Endothelial cell of umbilical vein (primary cell): ENCODE measurements around the gene EFTUD2. TPM values are rescaled to one million over a fixed set of nuclear protein-coding genes. Genes with fewer than 3 reads are reported as not detected.

Source experiments
- BruUV-seq: library from RNA; stranded (reverse); fragments of 400-500 nt; replicated peaks from 2 replicates; lab custom pipeline; 2021; lab: Mats Ljungman, UMichigan
- CTCF ChIA-PET: fragments of 300-600, 350-600 bp; sonication (Branson Sonifier 250); formaldehyde crosslinking; loops from one replicate; lab custom pipeline; 2021; ENCODE audit warnings: antibody characterized with exemption, inconsistent platforms; lab: Charles Lee
- POLR2A ChIA-PET: fragments of 300-600, 350-600 bp; sonication (Branson Sonifier 250); formaldehyde crosslinking; loops from one replicate; lab custom pipeline; 2021; ENCODE audit warnings: antibody characterized with exemption, inconsistent platforms; lab: Charles Lee
- DNase-seq: peaks from one replicate; pipeline ENCODE4 v3.0.0-alpha.2; 2011; ENCODE audit warnings: low read depth, low spot score
- FAIRE-seq: peaks from 2 replicates; lab custom pipeline; 2011; peaks lifted over from hg19 to GRCh38; lab: Jason Lieb, UNC
- H2AFZ ChIP-seq: 2 replicates; pipeline ENCODE4 v1.6.0; 2012; ENCODE audit warnings: low read depth, low read length, control low read depth, inconsistent platforms
- H3K27ac ChIP-seq: 2 replicates; pipeline ENCODE4 v1.5.1; 2011; ENCODE audit warnings: low read depth, mild to moderate bottlenecking, control low read depth, low read length, moderate library complexity; ENCODE audit not compliant: insufficient read depth
- H3K27me3 ChIP-seq, 2 experiments: 2 replicates each; pipeline versions ENCODE4 v1.6.0 to v1.6.1; 2011; ENCODE audit warnings: low read length in 2 of 2, mixed read lengths in 1 of 2; ENCODE audit not compliant: control insufficient read depth in 2 of 2, insufficient read depth in 2 of 2
- H3K36me3 ChIP-seq, 2 experiments: 2 replicates in 1 of 2; 3 replicates in 1 of 2; pipeline ENCODE4 v1.5.1; 2011; ENCODE audit warnings: low read length in 2 of 2, mild to moderate bottlenecking in 1 of 2, moderate library complexity in 1 of 2; ENCODE audit not compliant: control insufficient read depth in 2 of 2, insufficient read depth in 2 of 2; ENCODE audit errors: extremely low read depth in 1 of 2
- H3K4me1 ChIP-seq: 3 replicates; pipeline ENCODE4 v1.5.1; 2011; ENCODE audit warnings: mild to moderate bottlenecking, low read length; ENCODE audit not compliant: control insufficient read depth, insufficient read depth; ENCODE audit errors: extremely low read depth
- H3K4me2 ChIP-seq: 2 replicates; pipeline ENCODE4 v1.6.1; 2011; ENCODE audit warnings: low read length, control low read depth, mixed read lengths; ENCODE audit not compliant: insufficient read depth
- H3K4me3 ChIP-seq, 3 experiments: fragments of 200-600 bp in 1 of 3; sonication (generic), shearing (Covaris generic) in 1 of 3; replicated peaks in 1 of 3; 2 replicates each; pipeline ENCODE4 v1.5.1; 2011 to 2016; ENCODE audit warnings: control low read depth in 3 of 3, low read length in 3 of 3, mild to moderate bottlenecking in 2 of 3, inconsistent platforms in 1 of 3, low read depth in 1 of 3, moderate library complexity in 1 of 3; ENCODE audit not compliant: insufficient read depth in 1 of 3
- H3K79me2 ChIP-seq: 2 replicates; pipeline ENCODE4 v1.6.0; 2012; ENCODE audit warnings: low read length, inconsistent platforms; ENCODE audit not compliant: control insufficient read depth, insufficient read depth
- H3K9ac ChIP-seq: replicated peaks from 2 replicates; pipeline ENCODE3; 2011; ENCODE audit warnings: low read length, control low read depth; ENCODE audit not compliant: insufficient read depth; ENCODE audit errors: extremely low read depth
- H3K9me1 ChIP-seq: replicated peaks from 3 replicates; pipeline ENCODE4 v1.6.0; 2011; ENCODE audit warnings: mild to moderate bottlenecking, low read length; ENCODE audit not compliant: control insufficient read depth, insufficient read depth; ENCODE audit errors: extremely low read depth
- H3K9me3 ChIP-seq: replicated peaks from 2 replicates; pipeline ENCODE4 v1.5.1; 2012; ENCODE audit warnings: low read length, inconsistent platforms; ENCODE audit not compliant: control insufficient read depth, insufficient read depth
- H4K20me1 ChIP-seq: replicated peaks from 2 replicates; pipeline ENCODE3; 2011; ENCODE audit warnings: mild to moderate bottlenecking, low read length; ENCODE audit not compliant: control insufficient read depth, insufficient read depth; ENCODE audit errors: extremely low read depth
- EZH2 ChIP-seq: IDR thresholded peaks from 2 replicates; pipeline ENCODE4 v1.6.1; 2012; ENCODE audit warnings: borderline replicate concordance, low read depth, mild to moderate bottlenecking, moderate library complexity, low read length, inconsistent platforms; ENCODE audit not compliant: severe bottlenecking
- FOS ChIP-seq: IDR thresholded peaks from 2 replicates; pipeline ENCODE4 v1.6.1; 2011; ENCODE audit warnings: mild to moderate bottlenecking, low read length, moderate library complexity, borderline replicate concordance; ENCODE audit not compliant: insufficient read depth
- GATA2 ChIP-seq: IDR thresholded peaks from 2 replicates; pipeline ENCODE4 v1.7.0; 2011; ENCODE audit warnings: low read depth, mild to moderate bottlenecking, moderate library complexity, mixed read lengths, low read length; ENCODE audit not compliant: insufficient read length, insufficient read depth
- JUN ChIP-seq: IDR thresholded peaks from 2 replicates; pipeline ENCODE4 v1.6.1; 2011; ENCODE audit warnings: borderline replicate concordance, low read depth; ENCODE audit not compliant: insufficient read length, insufficient read depth
- MYC ChIP-seq: IDR thresholded peaks from one replicate; pipeline ENCODE4 v1.6.1; 2011; ENCODE audit warnings: mild to moderate bottlenecking, low read depth, low read length
- POLR2A ChIP-seq: IDR thresholded peaks from 2 replicates; pipeline ENCODE4 v1.6.1; 2012; ENCODE audit warnings: low read depth, mild to moderate bottlenecking, control low read depth, low read length
- POLR2AphosphoS5 ChIP-seq: IDR thresholded peaks from 2 replicates; pipeline ENCODE4 v1.6.1; 2012; ENCODE audit warnings: low read depth, mild to moderate bottlenecking, control low read depth, low read length, moderate library complexity; ENCODE audit not compliant: insufficient read depth
- dilution Hi-C: fragments of 300-500 bp; cut with MboI; formaldehyde crosslinking; loops from one replicate; pipeline ENCODE4 v1.15.0; 2019; ENCODE audit warnings: low sequenced_read_pairs; ENCODE audit not compliant: extremely low pct_ligation_motif_present
- intact Hi-C: fragments of 100-400 bp; cut with micrococcal nuclease; formaldehyde crosslinking; loops from one replicate; pipeline ENCODE4 v1.10.0; 2022
- polyA plus RNA-seq, 4 experiments: library from polyadenylated mRNA; depleted of rRNA in 3 of 4; stranded (reverse) in 3 of 4; unstranded in 1 of 4; fragments of >200 nt; gene quantifications; 2 replicates each; pipeline versions ENCODE4 v1.2.1 to v1.2.3, GENCODE V29; 2011 to 2012; ENCODE audit warnings: missing spikeins in 1 of 4
- total RNA-seq: library from RNA; stranded (reverse); gene quantifications from 2 replicates; pipeline ENCODE4 v1.2.3, GENCODE V29; 2021
- TF ChIP-seq, protein P1 (sequence below): IDR thresholded peaks from 2 replicates; pipeline ENCODE4 v1.6.1; 2011; ENCODE audit not compliant: insufficient read depth, insufficient read length
- TF ChIP-seq, protein P2 (sequence below), 2 donors: IDR thresholded peaks; 1 replicate in 1 of 2; 2 replicates in 1 of 2; pipeline ENCODE4 v1.5.1; 2011; ENCODE audit warnings: low read length in 2 of 2, mild to moderate bottlenecking in 2 of 2, moderate library complexity in 2 of 2, control low read depth in 1 of 2, inconsistent platforms in 1 of 2, low read depth in 1 of 2; ENCODE audit not compliant: insufficient read depth in 1 of 2; ENCODE audit errors: extremely low read depth in 1 of 2

EFTUD2 gene
- total and polyA plus RNA-seq, 2 donors (not counting 3 experiments of a cell fraction or from before 2014, with no cell fraction given): 125 to 170 TPM

DNA sequence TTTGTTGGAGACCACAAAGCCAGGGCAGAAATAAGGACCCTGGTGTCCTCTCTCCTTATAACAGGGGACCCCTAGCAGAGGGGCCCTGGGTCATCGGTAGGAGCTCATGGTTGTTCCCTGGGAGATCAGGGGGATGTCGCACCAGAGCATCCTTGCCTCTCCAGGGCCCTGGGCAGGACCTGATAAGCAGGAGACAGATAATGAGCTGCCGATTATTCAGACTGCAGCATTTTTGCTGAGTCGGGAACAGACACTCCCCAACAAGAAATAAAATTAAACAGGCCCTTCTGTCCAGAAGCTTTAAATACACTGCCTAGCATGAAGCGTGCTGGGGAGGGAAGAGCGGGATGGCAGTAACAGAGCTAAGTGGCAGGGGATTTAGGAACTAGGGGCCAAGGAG is 31.4 kb upstream of the EFTUD2 start:
- FAIRE-seq (no peak), DNase-seq (no peak)
- H3K9me1 ChIP-seq: no peaks in the 10 kb centered on the region
- no peak overlapping the region for H3K4me3 ChIP-seq
- H3K9me3 ChIP-seq: no peaks in the 10 kb centered on the region
- ChIA-PET POLR2A (no interaction called here), CTCF (interaction anchor here (0.9 to 2.4 kb wide), 5 partner anchors 9 to 94 kb away, joined by 3 to 16 read pairs (median 5); no protein-coding TSS in a partner anchor)
- no peak overlapping the region for H3K9ac ChIP-seq
- no peaks in the 10 kb centered on the region for H4K20me1 ChIP-seq
- dilution Hi-C loops (no loop called here), intact Hi-C loops (no loop called here)
- no peak overlapping the region for H3K4me2 ChIP-seq
- H3K27ac ChIP-seq: no peak overlapping the region
- H3K27me3 ChIP-seq: no peaks in the 10 kb centered on the region
- H3K79me2 ChIP-seq: no peaks in the 10 kb centered on the region
- no TSS peak for BruUV-seq
- H3K4me1 ChIP-seq: no peaks in the 10 kb centered on the region
- TF ChIP-seq MYC (no peak), GATA2 (no peak), POLR2AphosphoS5 (no peak), FOS (no peak), JUN (no peak), POLR2A (no peak), EZH2 (no peak)
- TF ChIP-seq, protein P1, sequence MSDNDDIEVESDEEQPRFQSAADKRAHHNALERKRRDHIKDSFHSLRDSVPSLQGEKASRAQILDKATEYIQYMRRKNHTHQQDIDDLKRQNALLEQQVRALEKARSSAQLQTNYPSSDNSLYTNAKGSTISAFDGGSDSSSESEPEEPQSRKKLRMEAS: no peak
- TF ChIP-seq, protein P2, sequence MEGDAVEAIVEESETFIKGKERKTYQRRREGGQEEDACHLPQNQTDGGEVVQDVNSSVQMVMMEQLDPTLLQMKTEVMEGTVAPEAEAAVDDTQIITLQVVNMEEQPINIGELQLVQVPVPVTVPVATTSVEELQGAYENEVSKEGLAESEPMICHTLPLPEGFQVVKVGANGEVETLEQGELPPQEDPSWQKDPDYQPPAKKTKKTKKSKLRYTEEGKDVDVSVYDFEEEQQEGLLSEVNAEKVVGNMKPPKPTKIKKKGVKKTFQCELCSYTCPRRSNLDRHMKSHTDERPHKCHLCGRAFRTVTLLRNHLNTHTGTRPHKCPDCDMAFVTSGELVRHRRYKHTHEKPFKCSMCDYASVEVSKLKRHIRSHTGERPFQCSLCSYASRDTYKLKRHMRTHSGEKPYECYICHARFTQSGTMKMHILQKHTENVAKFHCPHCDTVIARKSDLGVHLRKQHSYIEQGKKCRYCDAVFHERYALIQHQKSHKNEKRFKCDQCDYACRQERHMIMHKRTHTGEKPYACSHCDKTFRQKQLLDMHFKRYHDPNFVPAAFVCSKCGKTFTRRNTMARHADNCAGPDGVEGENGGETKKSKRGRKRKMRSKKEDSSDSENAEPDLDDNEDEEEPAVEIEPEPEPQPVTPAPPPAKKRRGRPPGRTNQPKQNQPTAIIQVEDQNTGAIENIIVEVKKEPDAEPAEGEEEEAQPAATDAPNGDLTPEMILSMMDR (IDR thresholded peaks at IDR 0.05; ENCODE audit: extremely low read depth in 1 of 2, insufficient read depth in 1 of 2, low read depth in 1 of 2, low read length in 2 of 2): no peak
- peaks cover 16 to 22% of the 10 kb centered on the region in 2 experiments for H3K36me3 ChIP-seq
- no peak overlapping the region for H2AFZ ChIP-seq
